ENCODE measurements around the gene G3BP2. TPM values are rescaled to one million over a fixed set of nuclear protein-coding genes. Genes with fewer than 3 reads are reported as not detected.

Gene G3BP2
- total and polyA plus RNA-seq, 11 donors: 13.0 to 126 (median 82.0) TPM

GRCh38 chr4:75655562-75655961 is 17.6 kb downstream of the G3BP2 start:
- TF ChIP-seq CTCF (IDR thresholded peaks at IDR 0.05) (no peak), POLR2A (IDR thresholded peaks at IDR 0.05) (no peak)
- H3K9me3 ChIP-seq: no peaks in the 10 kb centered on the region
- no peak overlapping the region for H3K4me3 ChIP-seq
- WGBS, 4 donors: 79 to 89% (median 87%) methylated on average over 2 of the region's 2 CpGs
- intact Hi-C loops (cut with DNase I): loop anchor here in 6 of 10 donors (5.0 to 10.0 kb wide), 4 partner anchors 67 to 159 kb away; partner anchors contain the start of gene USO1 (in 1 of the 6)
- no peaks in the 10 kb centered on the region for H3K27me3 ChIP-seq
- H3K36me3 ChIP-seq: peaks cover 0 to 100% (median 96%) of the 10 kb centered on the region in 9 donors
- ATAC-seq (no peak), DNase-seq (no peak)
- no peak overlapping the region for H3K27ac ChIP-seq
- H3K4me1 ChIP-seq: peaks cover 0 to 15% (median 3%) of the 10 kb centered on the region in 12 donors

- DNase-seq: no peak
- Histone ChIP-seq H3K36me3 (peaks cover 0 to 100% (median 95%) of the 10 kb centered on the region in 9 donors), H3K4me1 (peaks cover 0 to 11% (median 3%) of the 10 kb centered on the region in 12 donors), H3K27me3 (no peaks in the 10 kb centered on the region), H3K9me3 (no peaks in the 10 kb centered on the region), H3K4me3 (no peak overlapping the region), H3K27ac (no peak overlapping the region)
- TF ChIP-seq CTCF (IDR thresholded peaks at IDR 0.05) (no peak), POLR2A (IDR thresholded peaks at IDR 0.05) (no peak)
- 70 to 95% (median 91%) methylated on average over 1 of the region's 1 CpG for WGBS, 4 donors
- intact Hi-C loops (cut with DNase I): loop anchor here in 7 of 10 donors (5.0 to 10.0 kb wide), 4 partner anchors 67 to 160 kb away; partner anchors contain the start of gene USO1 (in 2 of the 7)
- no peak for ATAC-seq
Measured at GRCh38 chr4:75654905-75655304, 18.3 kb downstream of the G3BP2 start.

GRCh38 chr4:75653845-75654503 is 19.2 kb downstream of the G3BP2 start:
- ATAC-seq (peak in 2 of 4 donors; percentile 56 to 65), DNase-seq (no peak)
- H3K36me3 ChIP-seq: peaks cover 0 to 100% (median 97%) of the 10 kb centered on the region in 9 donors
- H3K27me3 ChIP-seq: no peaks in the 10 kb centered on the region
- H3K4me1 ChIP-seq: peaks cover 0 to 2% (median 0%) of the 10 kb centered on the region in 12 donors
- TF ChIP-seq POLR2A (IDR thresholded peaks at IDR 0.05): no peak
- peak; percentile 18 to 58 (median 46) for TF ChIP-seq CTCF (IDR thresholded peaks at IDR 0.05)
- H3K9me3 ChIP-seq: no peaks in the 10 kb centered on the region
- WGBS, 4 donors: 65 to 71% (median 66%) methylated on average over 2 of the region's 2 CpGs
- intact Hi-C loops (cut with DNase I): loop anchor here in 6 of 10 donors (2.0 to 10.0 kb wide), 5 partner anchors 68 to 195 kb away; partner anchors contain the start of gene USO1 (in 1 of the 6)
- no peak overlapping the region for H3K4me3 ChIP-seq
- H3K27ac ChIP-seq: no peak overlapping the region

GRCh38 chr4:75644095-75644494 is 29.1 kb downstream of the G3BP2 start:
- DNase-seq (no peak), ATAC-seq (no peak)
- no peak overlapping the region for H3K4me3 ChIP-seq
- WGBS, 4 donors: 55 to 67% (median 64%) methylated on average over 4 of the region's 4 CpGs
- no peaks in the 10 kb centered on the region for H3K4me1 ChIP-seq
- intact Hi-C loops (cut with DNase I): loop anchor here in 1 of 10 donors (10.0 kb wide), 1 partner anchor 161 kb away; no protein-coding TSS in a partner anchor
- peaks cover 0 to 75% (median 56%) of the 10 kb centered on the region in 9 donors for H3K36me3 ChIP-seq
- H3K27me3 ChIP-seq: no peaks in the 10 kb centered on the region
- TF ChIP-seq POLR2A (IDR thresholded peaks at IDR 0.05) (no peak), CTCF (IDR thresholded peaks at IDR 0.05) (no peak)
- H3K27ac ChIP-seq: no peak overlapping the region
- H3K9me3 ChIP-seq: no peaks in the 10 kb centered on the region

Data from heart left ventricle (tissue), 16 donors.